ENCODE results near the gene TSHZ2.
"Not testable (repeated sequence)": the region's sequence is repeated elsewhere in the genome, so short reads cannot be mapped to it uniquely, and the experiment has no call there.

Gene TSHZ2

GRCh38 chr20:53089851-53090250 lies 117.7 kb downstream of the TSHZ2 start:
- not testable (repeated sequence) for DNase-seq

- DNase-seq = no peak
These were observed 119.6 kb downstream of the TSHZ2 start for GRCh38 chr20:53091789-53092188.

- no peak for DNase-seq
These were observed 120.7 kb downstream of the TSHZ2 start for GRCh38 chr20:53092772-53093300.

- no peak for DNase-seq
These were observed 125.2 kb downstream of the TSHZ2 start for GRCh38 chr20:53097371-53097770.

GRCh38 chr20:53097791-53098190 lies 125.6 kb downstream of the TSHZ2 start:
- no peak for DNase-seq

DNA sequence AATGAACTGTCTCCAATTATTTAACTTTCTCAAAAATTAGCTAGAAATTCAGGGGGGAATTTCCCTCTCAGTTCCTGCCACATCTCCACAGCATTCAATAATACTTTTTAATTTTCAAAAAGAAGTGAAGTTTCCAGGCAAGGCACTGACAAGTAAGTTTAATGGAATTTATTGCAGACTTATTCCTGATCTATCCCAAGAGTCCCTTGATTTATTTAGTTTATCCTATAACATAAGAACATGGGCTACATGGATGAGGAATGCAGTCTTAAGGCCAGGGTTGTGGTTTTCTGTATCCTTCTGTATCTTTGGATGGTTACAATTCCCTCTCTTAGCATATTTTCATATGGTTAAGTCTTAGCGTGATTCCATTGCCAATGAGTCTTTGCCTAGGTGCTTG lies 126.5 kb downstream of the TSHZ2 start:
- DNase-seq = no peak

DNA sequence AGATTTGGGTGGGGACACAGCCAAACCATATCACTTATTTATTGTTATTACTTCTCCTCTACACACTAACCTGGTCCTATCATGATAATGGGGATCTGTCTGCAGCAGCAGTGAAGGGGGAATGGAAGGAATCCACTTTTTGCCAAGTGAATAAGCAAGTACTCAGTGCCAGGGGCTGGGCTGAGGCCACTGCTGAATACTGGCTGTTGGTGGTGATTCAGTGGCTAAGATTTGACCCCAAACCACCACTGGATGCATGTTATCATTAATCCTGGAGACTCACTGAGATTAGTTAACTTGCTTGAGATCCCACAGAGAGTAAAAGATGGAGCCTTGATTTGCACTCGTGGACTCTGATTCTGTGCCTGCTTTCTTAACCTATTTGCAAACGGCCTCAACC lies 127.7 kb downstream of the TSHZ2 start:
- DNase-seq = no peak

DNA sequence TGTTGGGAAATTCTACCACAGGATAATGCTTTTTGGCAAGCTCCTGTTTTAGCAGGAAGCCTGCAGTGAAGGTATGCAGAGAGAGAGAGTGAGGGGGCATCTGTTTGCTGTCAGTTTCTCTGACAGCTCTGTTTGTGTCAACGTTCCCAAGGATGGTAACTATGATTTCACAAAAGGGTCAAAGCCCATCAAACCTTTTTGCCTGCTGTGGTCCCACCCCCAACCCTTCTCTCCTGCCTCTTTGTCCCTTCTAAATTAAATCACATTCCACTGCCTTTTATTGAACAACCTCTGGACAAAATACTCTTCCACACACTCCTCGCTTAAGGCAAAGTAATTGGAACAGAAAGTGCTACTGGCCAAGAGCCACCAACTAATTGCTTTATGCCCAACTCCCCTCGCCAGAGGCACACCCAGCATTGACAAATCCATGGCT lies 128.3 kb downstream of the TSHZ2 start:
- DNase-seq = no peak

GRCh38 chr20:53101992-53102760 lies 130.0 kb downstream of the TSHZ2 start:
- no peak for DNase-seq

GRCh38 chr20:53103124-53103523 lies 131.0 kb downstream of the TSHZ2 start:
- no peak for DNase-seq

- DNase-seq = no peak
These were observed 132.7 kb downstream of the TSHZ2 start for GRCh38 chr20:53104884-53105283.

- no peak for DNase-seq
These were observed 144.6 kb downstream of the TSHZ2 start for GRCh38 chr20:53116733-53117132.

GRCh38 chr20:53122853-53123252 lies 150.7 kb downstream of the TSHZ2 start:
- no peak for DNase-seq

- DNase-seq = no peak
These were observed 152.0 kb downstream of the TSHZ2 start for GRCh38 chr20:53124075-53124551.

DNA sequence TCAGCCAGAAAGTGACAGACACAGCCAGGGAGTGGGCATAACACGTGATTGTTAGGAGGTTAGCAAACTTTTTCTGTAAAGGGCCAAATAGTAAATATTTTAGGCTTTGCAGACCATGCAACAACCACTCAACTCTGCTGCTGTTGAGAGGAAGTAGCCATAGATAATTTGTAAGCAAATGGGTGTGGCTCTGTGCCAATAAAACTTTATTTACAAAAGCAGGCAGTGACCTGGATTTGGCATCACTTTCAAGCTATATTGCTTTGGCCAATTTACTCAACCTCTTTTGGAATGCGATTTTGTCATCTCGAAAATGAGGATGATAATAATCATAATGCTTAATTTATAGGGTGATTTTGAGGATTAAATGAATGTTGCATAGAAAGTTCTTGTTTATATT lies 152.6 kb downstream of the TSHZ2 start:
- DNase-seq = peak; percentile 26

DNA sequence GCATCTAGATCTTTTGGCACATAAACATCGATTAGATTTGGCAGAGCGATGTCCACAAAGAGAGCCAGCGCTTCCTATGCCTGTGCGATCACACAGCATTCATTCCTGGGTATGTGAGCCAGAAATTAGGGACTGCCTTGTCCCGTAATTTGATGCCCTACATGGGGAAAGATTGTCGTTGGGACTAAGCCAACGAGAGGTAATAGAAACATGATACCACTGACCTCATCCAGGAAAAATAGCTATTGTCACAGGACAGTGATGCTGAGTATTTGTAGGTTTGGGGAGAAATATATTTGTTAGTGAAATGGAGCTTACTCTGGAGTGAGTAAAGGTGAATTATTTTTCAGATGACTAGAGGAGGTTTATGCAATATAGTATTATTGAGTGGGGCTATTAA lies 154.0 kb downstream of the TSHZ2 start:
- DNase-seq = peak; percentile 90

- DNase-seq = no peak
These were observed 154.9 kb downstream of the TSHZ2 start for GRCh38 chr20:53127027-53127426.

- no peak for DNase-seq
These were observed 155.8 kb downstream of the TSHZ2 start for GRCh38 chr20:53128004-53128403.

DNA sequence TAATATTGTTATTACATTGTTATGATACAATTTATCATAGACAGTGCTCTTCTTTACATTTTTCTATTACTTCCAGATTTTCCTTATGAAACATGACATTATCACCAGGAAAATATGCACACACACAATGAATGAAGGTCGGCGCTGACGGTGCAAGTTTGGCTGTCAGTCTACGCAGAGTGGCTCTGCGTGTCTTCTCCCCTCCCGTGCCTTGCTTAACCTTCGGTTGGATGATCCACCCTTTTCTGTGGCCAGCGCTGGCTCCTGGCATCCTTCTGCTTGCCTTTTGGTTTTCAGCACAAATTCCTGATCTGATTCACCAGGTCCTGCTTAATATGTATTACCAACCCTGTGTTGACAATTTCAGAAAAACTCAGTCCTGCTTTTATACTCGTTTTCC lies 157.4 kb downstream of the TSHZ2 start:
- DNase-seq = no peak

DNA sequence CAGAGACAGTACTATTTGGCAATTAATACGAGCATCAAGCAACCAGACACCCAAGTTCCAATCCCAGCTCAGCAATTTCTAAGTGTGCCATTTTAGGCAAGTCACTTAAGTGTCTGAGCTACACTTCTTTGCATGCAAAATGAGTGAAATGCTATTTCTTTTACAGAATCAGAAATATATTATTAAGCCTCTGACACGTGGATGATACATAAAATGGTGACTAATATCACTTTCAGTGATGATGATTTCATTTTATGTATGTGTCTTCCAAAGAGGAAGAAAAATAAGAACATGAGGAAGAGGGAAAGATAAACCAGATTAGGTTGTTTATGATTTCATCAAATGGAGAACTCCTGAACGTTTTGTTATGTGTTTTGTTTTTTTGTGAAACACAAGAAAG lies 158.6 kb downstream of the TSHZ2 start:
- DNase-seq = no peak

DNA sequence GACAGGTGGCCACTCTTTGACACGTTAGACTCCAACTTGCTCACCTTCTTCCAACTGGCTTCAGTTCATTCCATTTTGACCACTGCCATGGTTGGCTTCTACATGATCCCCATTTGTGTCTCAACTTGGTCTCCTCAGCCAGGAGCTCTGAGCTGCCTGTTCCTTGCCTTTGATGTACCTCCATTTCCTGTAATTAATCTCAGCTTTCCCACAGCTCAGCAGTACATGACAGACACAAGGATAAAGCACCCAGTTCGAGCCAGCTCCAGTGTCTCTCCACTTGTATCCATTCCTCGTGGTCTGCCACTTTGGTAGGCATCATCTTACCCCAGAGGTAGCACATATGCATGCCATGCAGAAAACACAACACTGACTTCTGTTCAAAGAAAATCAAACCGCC lies 161.0 kb downstream of the TSHZ2 start:
- DNase-seq = peak; percentile 8

- no peak for DNase-seq
These were observed 161.5 kb downstream of the TSHZ2 start for GRCh38 chr20:53133628-53134027.

GRCh38 chr20:53136473-53136872 lies 164.3 kb downstream of the TSHZ2 start:
- no peak for DNase-seq

GRCh38 chr20:53138454-53139262 lies 166.5 kb downstream of the TSHZ2 start:
- DNase-seq = no peak
